GM12864 (cell line): ENCODE data around the gene CADM1.
A peak's percentile ranks its signal among the peaks of the same experiment; 100 is the strongest.

Source experiments
- DNase-seq: peaks from one replicate; pipeline ENCODE4 v3.0.0-alpha.2; 2011; ENCODE audit warnings: low read depth
- H3K4me3 ChIP-seq: 2 replicates; pipeline ENCODE4 v1.5.1; 2011; ENCODE audit warnings: mild to moderate bottlenecking, low read depth, low read length, control low read depth
- CTCF ChIP-seq: IDR thresholded peaks from 2 replicates; pipeline ENCODE4 v1.5.1; 2011; ENCODE audit warnings: low read depth, mild to moderate bottlenecking, moderate library complexity, low read length, control low read depth, inconsistent platforms; ENCODE audit errors: missing control alignments

Gene CADM1

GRCh38 chr11:115501893-115502589 lies 2.2 kb downstream of the CADM1 start:
- peak; percentile 60 for DNase-seq

GRCh38 chr11:115501502-115501892 lies 2.7 kb downstream of the CADM1 start:
- no peak for TF ChIP-seq CTCF
- H3K4me3 ChIP-seq, result peak overlapping the region; percentile 65

More at GRCh38 chr11:115501893-115502589, 2.2 kb downstream of the CADM1 start:
- TF ChIP-seq CTCF, result no peak
- peak overlapping the region; percentile 65 for H3K4me3 ChIP-seq

GRCh38 chr11:115500547-115501501 lies 3.4 kb downstream of the CADM1 start:
- DNase-seq, result no peak
- peak overlapping the region; percentile 65 for H3K4me3 ChIP-seq
- no peak for TF ChIP-seq CTCF

More at GRCh38 chr11:115501502-115501892, 2.7 kb downstream of the CADM1 start:
- no peak for DNase-seq

- no peak for DNase-seq
- no peak for TF ChIP-seq CTCF
- H3K4me3 ChIP-seq, result no peak overlapping the region
Observed at GRCh38 chr11:115499891-115500290, 4.3 kb downstream of the CADM1 start.

GRCh38 chr11:115499241-115499799 lies 4.9 kb downstream of the CADM1 start:
- no peak for TF ChIP-seq CTCF
- no peak overlapping the region for H3K4me3 ChIP-seq
- no peak for DNase-seq

GRCh38 chr11:115498354-115498753 lies 5.9 kb downstream of the CADM1 start:
- no peak for TF ChIP-seq CTCF
- DNase-seq, result no peak
- H3K4me3 ChIP-seq, result no peak overlapping the region
